OCI-LY3 (cell line): ENCODE measurements around the gene CMTM1.

Experiments
- EZH2phosphoT487 ChIP-seq: fragments of 200-600 bp; shearing (Covaris generic); IDR thresholded peaks from 2 replicates; pipeline ENCODE4 v1.6.1; 2018; ENCODE audit warnings: antibody characterized with exemption, mixed run types, low read depth
- TF ChIP-seq, protein P1 (sequence below): fragments of 200-600, 300-600 bp; sonication (generic); IDR thresholded peaks from 2 replicates; pipeline ENCODE4 v1.5.1; 2014; ENCODE audit warnings: antibody characterized with exemption, low read length, low read depth

DNA sequence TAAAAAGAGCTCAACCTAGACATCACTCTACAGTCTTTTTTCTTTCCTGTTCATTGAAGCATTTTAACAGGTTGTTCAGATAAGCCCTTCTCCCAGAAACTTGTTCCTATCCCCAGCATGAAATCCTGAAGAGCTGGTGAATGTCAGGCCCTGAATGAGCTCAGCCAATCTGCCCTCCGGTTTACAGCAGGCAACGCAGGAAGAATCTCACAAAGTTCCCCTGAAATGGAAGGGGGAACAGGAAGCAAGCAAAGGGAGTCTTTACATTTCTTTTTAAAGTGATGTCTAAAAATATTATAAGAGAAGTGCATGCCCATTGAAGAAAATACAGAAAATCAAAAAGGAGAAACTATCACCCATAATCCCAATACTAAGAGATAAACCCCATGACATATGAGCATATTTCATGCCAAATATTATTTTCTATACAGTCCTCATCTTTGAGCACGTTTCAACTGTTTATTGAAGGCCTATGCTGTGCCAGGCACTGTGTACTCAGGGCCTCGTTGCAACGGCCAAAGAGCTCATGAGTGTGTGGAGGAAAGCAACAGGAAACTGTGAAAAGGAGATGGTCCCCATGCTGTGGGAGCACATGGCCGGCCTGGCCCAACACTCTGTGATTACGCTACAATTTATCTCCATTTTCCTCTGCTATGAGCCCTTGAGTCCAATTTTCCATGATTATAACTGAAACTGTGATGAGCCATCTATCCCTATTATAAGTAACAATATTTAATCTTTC is 22.1 kb upstream of the CMTM1 start:
- TF ChIP-seq, protein P1, sequence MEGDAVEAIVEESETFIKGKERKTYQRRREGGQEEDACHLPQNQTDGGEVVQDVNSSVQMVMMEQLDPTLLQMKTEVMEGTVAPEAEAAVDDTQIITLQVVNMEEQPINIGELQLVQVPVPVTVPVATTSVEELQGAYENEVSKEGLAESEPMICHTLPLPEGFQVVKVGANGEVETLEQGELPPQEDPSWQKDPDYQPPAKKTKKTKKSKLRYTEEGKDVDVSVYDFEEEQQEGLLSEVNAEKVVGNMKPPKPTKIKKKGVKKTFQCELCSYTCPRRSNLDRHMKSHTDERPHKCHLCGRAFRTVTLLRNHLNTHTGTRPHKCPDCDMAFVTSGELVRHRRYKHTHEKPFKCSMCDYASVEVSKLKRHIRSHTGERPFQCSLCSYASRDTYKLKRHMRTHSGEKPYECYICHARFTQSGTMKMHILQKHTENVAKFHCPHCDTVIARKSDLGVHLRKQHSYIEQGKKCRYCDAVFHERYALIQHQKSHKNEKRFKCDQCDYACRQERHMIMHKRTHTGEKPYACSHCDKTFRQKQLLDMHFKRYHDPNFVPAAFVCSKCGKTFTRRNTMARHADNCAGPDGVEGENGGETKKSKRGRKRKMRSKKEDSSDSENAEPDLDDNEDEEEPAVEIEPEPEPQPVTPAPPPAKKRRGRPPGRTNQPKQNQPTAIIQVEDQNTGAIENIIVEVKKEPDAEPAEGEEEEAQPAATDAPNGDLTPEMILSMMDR, result no peak
- TF ChIP-seq EZH2phosphoT487, result no peak
